HepG2 (cell line): ENCODE measurements around the gene NBR1. TPM values are rescaled to one million over a fixed set of nuclear protein-coding genes. Genes with fewer than 3 reads are reported as not detected.

Source experiments
- AGO2 ChIP-seq: fragments of 200-400 bp; formaldehyde crosslinking; optimal IDR thresholded peaks from 2 replicates; pipeline ENCODE3; 2017; ENCODE audit warnings: mild to moderate bottlenecking, low read depth, low read length, moderate library complexity
- DPF2 ChIP-seq: sonication (generic); formaldehyde crosslinking; IDR thresholded peaks from 2 replicates; pipeline ENCODE4 v1.4.0; 2020; ENCODE audit warnings: mild to moderate bottlenecking, low read depth, missing genetic modification reagents, borderline replicate concordance
- ELK4 ChIP-seq: sonication (generic); formaldehyde crosslinking; IDR thresholded peaks from 2 replicates; pipeline ENCODE4 v1.9.0; 2021; ENCODE audit warnings: missing genetic modification reagents, borderline replicate concordance
- FOXK2 ChIP-seq: fragments of 450-650 bp; IDR thresholded peaks from 2 replicates; pipeline ENCODE4 v1.6.1; 2016
- GATAD2A ChIP-seq: IDR thresholded peaks from 2 replicates; pipeline ENCODE4 v1.6.1; 2016
- MXD1 ChIP-seq: sonication (generic); formaldehyde crosslinking; IDR thresholded peaks from 2 replicates; pipeline ENCODE4 v1.4.0; 2020; ENCODE audit warnings: mild to moderate bottlenecking, missing genetic modification reagents
- PREB ChIP-seq: sonication (generic); formaldehyde crosslinking; IDR thresholded peaks from 2 replicates; pipeline ENCODE4 v1.4.0; 2020; ENCODE audit warnings: missing genetic modification reagents
- RBAK ChIP-seq: sonication (generic); formaldehyde crosslinking; IDR thresholded peaks from 2 replicates; pipeline ENCODE4 v1.5.1; 2020; ENCODE audit warnings: mild to moderate bottlenecking, missing genetic modification reagents
- ZBTB43 ChIP-seq: sonication (generic); formaldehyde crosslinking; conservative IDR thresholded peaks from 2 replicates; pipeline ENCODE4 v1.4.0; 2020; ENCODE audit warnings: missing genetic modification reagents
- ZBTB49 ChIP-seq: sonication (generic); formaldehyde crosslinking; IDR thresholded peaks from 2 replicates; pipeline ENCODE4 v1.4.0; 2020; ENCODE audit warnings: missing genetic modification reagents, borderline replicate concordance
- ZEB1 ChIP-seq: IDR thresholded peaks from 2 replicates; pipeline ENCODE4 v1.6.1; 2012; ENCODE audit warnings: mild to moderate bottlenecking, low read depth, inconsistent platforms; ENCODE audit not compliant: insufficient replicate concordance
- ZNF142 ChIP-seq: sonication (generic); formaldehyde crosslinking; IDR thresholded peaks from 2 replicates; pipeline ENCODE4 v1.4.0; 2020; ENCODE audit warnings: missing genetic modification reagents
- ZNF256 ChIP-seq: sonication (generic); formaldehyde crosslinking; conservative IDR thresholded peaks from 2 replicates; pipeline ENCODE4 v1.4.0; 2020; ENCODE audit warnings: missing genetic modification reagents
- ZNF343 ChIP-seq: sonication (generic); formaldehyde crosslinking; IDR thresholded peaks from 2 replicates; pipeline ENCODE4 v1.4.0; 2020; ENCODE audit warnings: mild to moderate bottlenecking, missing genetic modification reagents
- ZNF468 ChIP-seq: sonication (generic); formaldehyde crosslinking; IDR thresholded peaks from 2 replicates; pipeline ENCODE4 v1.8.0; 2022; ENCODE audit warnings: mild to moderate bottlenecking, moderate library complexity, missing genetic modification reagents
- ZNF746 ChIP-seq: sonication (generic); formaldehyde crosslinking; IDR thresholded peaks from 2 replicates; pipeline ENCODE4 v1.8.0; 2022; ENCODE audit warnings: mild to moderate bottlenecking, missing genetic modification reagents
- ZNF891 ChIP-seq: sonication (generic); formaldehyde crosslinking; IDR thresholded peaks from 2 replicates; pipeline ENCODE4 v1.5.0; 2020; ENCODE audit warnings: mild to moderate bottlenecking, missing genetic modification reagents
- ZSCAN20 ChIP-seq: sonication (generic); formaldehyde crosslinking; IDR thresholded peaks from 2 replicates; pipeline ENCODE4 v1.4.0; 2020; ENCODE audit warnings: missing genetic modification reagents, mild to moderate bottlenecking, borderline replicate concordance
- polyA plus RNA-seq, 8 experiments: library from polyadenylated mRNA; depleted of rRNA in 3 of 8; stranded (reverse) in 7 of 8; unstranded in 1 of 8; fragments of >200 nt; fragmentation: Illumina TruSeq in 4 of 8; extraction: Trizol in 4 of 8; gene quantifications; 2 replicates each; pipeline versions ENCODE4 v1.2.1 to v1.2.3, GENCODE V29; 2011 to 2016; ENCODE audit warnings: low read depth in 4 of 8, missing spikeins in 1 of 8, mixed read lengths in 1 of 8; ENCODE audit not compliant: insufficient read depth in 1 of 8
- total RNA-seq, 5 experiments: library from RNA; depleted of rRNA; stranded (reverse); fragments of >200 nt; fragmentation: Illumina TruSeq; extraction: Trizol; gene quantifications; 2 replicates each; pipeline ENCODE4 v1.2.3, GENCODE V29; 2016; ENCODE audit warnings: low read depth in 1 of 5

NBR1 gene
- total and polyA plus RNA-seq, 2 of the 13 experiments (the other 11 are each of a cell fraction or from before 2014, with no cell fraction given), result 51.7 to 121 TPM

- TF ChIP-seq ZNF468 (no peak), ZBTB43 (no peak), ZNF746 (peak; percentile 81), ZSCAN20 (CRISPR knock-in tag) (no peak), ZNF343 (no peak), ZEB1 (no peak), AGO2 (no peak), FOXK2 (peak; percentile 58; the same call in 1 of the 2 replicates), ZNF142 (CRISPR knock-in tag) (no peak), GATAD2A (no peak), PREB (CRISPR knock-in tag) (no peak), ZNF891 (CRISPR knock-in tag) (0 out of 2 replicates have a peak, but pooled peaks have one; percentile 55), ELK4 (no peak), DPF2 (CRISPR knock-in tag) (peak; percentile 40; the same call in 1 of the 2 replicates), MXD1 (CRISPR knock-in tag) (0 out of 2 replicates have a peak, but pooled peaks have one; percentile 37), ZNF256 (CRISPR knock-in tag) (no peak), ZBTB49 (CRISPR knock-in tag) (peak; percentile 82), RBAK (CRISPR knock-in tag) (no peak)
Measured at GRCh38 chr17:43169561-43170139, 1.4 kb upstream of the NBR1 start (continued).
